HCT116 (cell line): ENCODE results near the gene DIPK1B. TPM values are rescaled to one million over a fixed set of nuclear protein-coding genes. Genes with fewer than 3 reads are reported as not detected.

Source experiments
- ATAC-seq: fragments of 200-7000 bp; cut with Tn5 transposase; 2 replicates; pipeline ENCODE4 v1.9.1; 2020; ENCODE audit warnings: mild to moderate bottlenecking, moderate library complexity
- BruUV-seq: library from RNA; stranded (reverse); fragments of 400-500 nt; replicated peaks from 2 replicates; lab custom pipeline; 2021; lab: Mats Ljungman, UMichigan
- CTCF ChIA-PET: fragments of 300-600 bp; sonication (Branson Sonifier 250); formaldehyde crosslinking; loops from one replicate; lab custom pipeline; 2021; ENCODE audit warnings: antibody characterized with exemption; lab: Charles Lee
- POLR2A ChIA-PET: fragments of 300-600, 350-600 bp; sonication (Branson Sonifier 250); formaldehyde crosslinking; loops from one replicate; lab custom pipeline; 2021; ENCODE audit warnings: antibody characterized with exemption; lab: Charles Lee
- RAD21 ChIA-PET, 2 experiments: fragments of 300-600 bp; sonication (Branson Sonifier 250); formaldehyde crosslinking; loops; one replicate each; lab custom pipeline; 2023; ENCODE audit warnings: low total read pairs in 2 of 2; ENCODE audit not compliant: uncharacterized antibody in 2 of 2, unreplicated experiment in 2 of 2, low non-redundant PET in 1 of 2; lab: Charles Lee
- DNase-seq: peaks from one replicate; pipeline ENCODE4 v3.0.0-alpha.2; 2010; ENCODE audit warnings: low read depth, low spot score
- H2AFZ ChIP-seq: fragments of 200-600 bp; shearing (Covaris generic), sonication (generic); 2 replicates; pipeline ENCODE4 v1.6.1; 2017; ENCODE audit warnings: low read depth, mixed run types, mixed read lengths, antibody characterized with exemption, low read length; ENCODE audit not compliant: poor library complexity, severe bottlenecking
- H3K27ac ChIP-seq: 2 replicates; pipeline ENCODE4 v1.5.1; 2012; ENCODE audit warnings: low read depth, low read length
- H3K27me3 ChIP-seq: fragments of 200-600 bp; sonication (generic); 2 replicates; pipeline ENCODE4 v1.6.1; 2016; ENCODE audit warnings: mixed run types, low read length, mixed read lengths; ENCODE audit not compliant: insufficient read depth
- H3K36me3 ChIP-seq, 2 experiments: fragments of 200-500 bp in 1 of 2; fragments of 200-600 bp in 1 of 2; sonication (Bioruptor generic) in 1 of 2; sonication (generic) in 1 of 2; 2 replicates each; pipeline versions ENCODE4 v1.5.1 to v1.6.1; 2014 to 2016; ENCODE audit warnings: low read length in 2 of 2, inconsistent platforms in 1 of 2, mixed read lengths in 1 of 2, mixed run types in 1 of 2; ENCODE audit not compliant: insufficient read depth in 2 of 2, control insufficient read depth in 1 of 2
- H3K4me1 ChIP-seq, 2 experiments: fragments of 200-600 bp in 1 of 2; sonication (generic) in 1 of 2; 2 replicates each; pipeline versions ENCODE4 v1.5.1 to v1.6.1; 2012 to 2017; ENCODE audit warnings: low read length in 2 of 2, inconsistent platforms in 1 of 2, mild to moderate bottlenecking in 1 of 2, mixed read lengths in 1 of 2, mixed run types in 1 of 2, moderate library complexity in 1 of 2; ENCODE audit not compliant: insufficient read depth in 2 of 2, control insufficient read depth in 1 of 2
- H3K4me2 ChIP-seq: fragments of 200-600 bp; sonication (generic); 2 replicates; pipeline ENCODE4 v1.6.1; 2017; ENCODE audit warnings: mixed run types, low read length, mixed read lengths
- H3K4me3 ChIP-seq, 2 experiments: fragments of 200-600 bp in 1 of 2; sonication (generic) in 1 of 2; replicated peaks in 1 of 2; 2 replicates each; pipeline ENCODE4 v1.5.1; 2011 to 2016; ENCODE audit warnings: low read length in 2 of 2, control low read depth in 1 of 2, low read depth in 1 of 2, mild to moderate bottlenecking in 1 of 2, mixed read lengths in 1 of 2, mixed run types in 1 of 2
- H3K79me2 ChIP-seq: fragments of 200-600 bp; sonication (generic); 2 replicates; pipeline ENCODE4 v1.6.1; 2017; ENCODE audit warnings: mild to moderate bottlenecking, mixed run types, low read length, moderate library complexity, mixed read lengths; ENCODE audit not compliant: insufficient read depth
- H3K9ac ChIP-seq: fragments of 200-600 bp; sonication (generic); 2 replicates; pipeline ENCODE4 v1.6.1; 2016; ENCODE audit warnings: low read length, mixed read lengths
- H3K9me2 ChIP-seq: fragments of 200-600 bp; sonication (generic), shearing (Covaris generic); 2 replicates; pipeline ENCODE4 v1.6.1; 2017; ENCODE audit warnings: mixed run types, mild to moderate bottlenecking, moderate library complexity; ENCODE audit not compliant: insufficient read depth
- H3K9me3 ChIP-seq, 2 experiments: fragments of 200-500 bp in 1 of 2; fragments of 200-600 bp in 1 of 2; sonication (Bioruptor generic) in 1 of 2; sonication (generic) in 1 of 2; 2 replicates each; pipeline ENCODE4 v1.6.1; 2014 to 2017; ENCODE audit warnings: low read length in 2 of 2, mixed read lengths in 2 of 2, inconsistent platforms in 1 of 2, low read depth in 1 of 2, mild to moderate bottlenecking in 1 of 2, mixed run types in 1 of 2, moderate library complexity in 1 of 2; ENCODE audit not compliant: control insufficient read depth in 1 of 2, insufficient read depth in 1 of 2
- H4K20me1 ChIP-seq: fragments of 200-600 bp; sonication (generic), shearing (Covaris generic); 2 replicates; pipeline ENCODE4 v1.6.1; 2017; ENCODE audit warnings: mixed run types, mild to moderate bottlenecking, moderate library complexity; ENCODE audit not compliant: insufficient read depth
- CEBPB ChIP-seq: IDR thresholded peaks from 2 replicates; pipeline ENCODE4 v1.6.1; 2012; ENCODE audit warnings: low read depth
- EGR1 ChIP-seq: IDR thresholded peaks from 2 replicates; pipeline ENCODE4 v1.6.1; 2012; ENCODE audit warnings: low read depth
- EZH2 ChIP-seq: fragments of 200-600 bp; sonication (generic); IDR thresholded peaks from 2 replicates; pipeline ENCODE4 v1.6.1; 2017; ENCODE audit warnings: antibody characterized with exemption, mixed run types
- JUND ChIP-seq: IDR thresholded peaks from 2 replicates; pipeline ENCODE4 v1.6.1; 2012
- POLR2A ChIP-seq: IDR thresholded peaks from 2 replicates; pipeline ENCODE4 v1.7.0; 2011; ENCODE audit warnings: borderline replicate concordance; ENCODE audit not compliant: insufficient read depth, insufficient read length; ENCODE audit errors: extremely low read depth
- POLR2AphosphoS5 ChIP-seq: IDR thresholded peaks from 2 replicates; pipeline ENCODE4 v1.6.1; 2011; ENCODE audit warnings: mild to moderate bottlenecking, low read depth, low read length, moderate library complexity
- SIN3A ChIP-seq: IDR thresholded peaks from 2 replicates; pipeline ENCODE4 v1.6.1; 2012; ENCODE audit warnings: low read depth
- SP1 ChIP-seq: IDR thresholded peaks from 2 replicates; pipeline ENCODE4 v1.6.1; 2012; ENCODE audit warnings: low read depth
- SRF ChIP-seq: IDR thresholded peaks from 2 replicates; pipeline ENCODE4 v1.6.1; 2012; ENCODE audit warnings: low read depth
- YY1 ChIP-seq: IDR thresholded peaks from 2 replicates; pipeline ENCODE4 v1.6.1; 2011; ENCODE audit warnings: low read length, low read depth, moderate library complexity, mild to moderate bottlenecking; ENCODE audit not compliant: insufficient replicate concordance; ENCODE audit errors: extremely low read depth
- ZFX ChIP-seq: fragments of 450-650 bp; IDR thresholded peaks from 2 replicates; pipeline ENCODE4 v1.6.1; 2017
- ZNF274 ChIP-seq: fragments of 200-500 bp; sonication (Bioruptor generic); IDR thresholded peaks from 2 replicates; pipeline ENCODE4 v1.6.1; 2014; ENCODE audit warnings: mild to moderate bottlenecking, low read depth, low read length, inconsistent platforms
- intact Hi-C: fragments of 100-400 bp; cut with micrococcal nuclease; formaldehyde crosslinking; loops from 2 replicates; pipeline ENCODE4 v1.10.0; 2022
- total RNA-seq: library from RNA; stranded (reverse); gene quantifications from one replicate; pipeline ENCODE4 v1.2.1, GENCODE V29; 2021; ENCODE audit not compliant: unreplicated experiment
- TF ChIP-seq, protein P1 (sequence below): IDR thresholded peaks from 2 replicates; pipeline ENCODE4 v1.6.1; 2012; ENCODE audit warnings: low read depth
- TF ChIP-seq, protein P2 (sequence below): IDR thresholded peaks from 2 replicates; pipeline ENCODE4 v1.6.1; 2012
- TF ChIP-seq, protein P3 (sequence below): IDR thresholded peaks from 2 replicates; pipeline ENCODE4 v1.6.1; 2012
- TF ChIP-seq, protein P4 (sequence below), 3 experiments: fragments of 200-600 bp in 1 of 3; sonication (generic) in 1 of 3; IDR thresholded peaks in 2 of 3; conservative IDR thresholded peaks in 1 of 3; 2 replicates each; pipeline ENCODE4 v1.5.1; 2012 to 2017; ENCODE audit warnings: low read depth in 2 of 3, low read length in 2 of 3, antibody characterized with exemption in 1 of 3, borderline replicate concordance in 1 of 3, control low read depth in 1 of 3, mild to moderate bottlenecking in 1 of 3, mixed read lengths in 1 of 3, mixed run types in 1 of 3, moderate library complexity in 1 of 3; ENCODE audit not compliant: insufficient read depth in 1 of 3
- TF ChIP-seq, protein P5 (sequence below): IDR thresholded peaks from 2 replicates; pipeline ENCODE4 v1.6.1; 2011; ENCODE audit warnings: mild to moderate bottlenecking, low read length, moderate library complexity; ENCODE audit not compliant: insufficient replicate concordance; ENCODE audit errors: extremely low read depth

Gene DIPK1B
- total RNA-seq, 1 experiment from 2014 or later: 15.6 TPM

DNA sequence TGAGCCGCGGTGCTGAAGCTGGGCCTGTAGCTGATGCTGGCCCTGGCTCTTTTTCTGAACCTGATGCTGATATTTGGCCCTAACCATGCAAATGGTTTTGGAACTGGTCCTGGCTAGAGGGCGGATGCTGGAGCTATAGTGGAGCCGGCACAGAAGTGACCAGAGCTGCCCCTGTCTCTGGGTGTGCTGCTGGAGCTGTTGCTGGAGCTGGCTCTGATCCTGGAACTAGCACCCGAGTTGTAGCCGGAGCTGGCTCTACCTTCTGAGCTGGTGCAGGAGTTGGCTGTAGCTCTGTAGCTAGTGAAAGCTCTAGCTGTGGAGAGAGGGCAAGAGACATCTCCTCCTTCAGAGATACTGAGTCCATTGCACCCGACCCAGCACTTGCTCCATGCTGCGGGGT, 17.6 kb downstream of the DIPK1B start:
- H4K20me1 ChIP-seq: peaks cover 19% of the 10 kb centered on the region; the same call in 1 of the 2 replicates
- BruUV-seq: TSS peak; percentile 52
- no peak for ATAC-seq
- no peaks in the 10 kb centered on the region for H3K27me3 ChIP-seq
- CTCF ChIA-PET: interaction anchor here (1.1 to 1.4 kb wide), 3 partner anchors 16 to 61 kb away, joined by 3 read pairs; partner anchors contain the start of gene TMEM141
- no peaks in the 10 kb centered on the region for H3K9me2 ChIP-seq
- H3K36me3 ChIP-seq: peaks cover 6 to 28% of the 10 kb centered on the region in 2 experiments; a peak in 3 of 4 replicates
- H3K79me2 ChIP-seq: peaks cover 45% of the 10 kb centered on the region
- no peak for DNase-seq
- H3K4me1 ChIP-seq: peaks cover 13 to 34% of the 10 kb centered on the region in 2 experiments
- POLR2A ChIA-PET: interaction anchor here (0.9 to 1.1 kb wide), 3 partner anchors 19 to 49 kb away, joined by 3 to 4 read pairs (median 4); no protein-coding TSS in a partner anchor
- H3K27ac ChIP-seq: peak overlapping the region; percentile 97; the same call in 1 of the 2 replicates
- no peak overlapping the region for H3K9ac ChIP-seq
- no peak overlapping the region for H3K4me3 ChIP-seq
- intact Hi-C loops: loop anchor here (1.0 kb wide), 1 partner anchor 35 kb away; no protein-coding TSS in a partner anchor
- TF ChIP-seq JUND (no peak), SRF (no peak), ZNF274 (no peak), ZFX (no peak), EZH2 (no peak), EGR1 (no peak), SIN3A (no peak), YY1 (no peak), POLR2A (no peak), SP1 (no peak), CEBPB (no peak), POLR2AphosphoS5 (no peak)
- TF ChIP-seq, protein P1, sequence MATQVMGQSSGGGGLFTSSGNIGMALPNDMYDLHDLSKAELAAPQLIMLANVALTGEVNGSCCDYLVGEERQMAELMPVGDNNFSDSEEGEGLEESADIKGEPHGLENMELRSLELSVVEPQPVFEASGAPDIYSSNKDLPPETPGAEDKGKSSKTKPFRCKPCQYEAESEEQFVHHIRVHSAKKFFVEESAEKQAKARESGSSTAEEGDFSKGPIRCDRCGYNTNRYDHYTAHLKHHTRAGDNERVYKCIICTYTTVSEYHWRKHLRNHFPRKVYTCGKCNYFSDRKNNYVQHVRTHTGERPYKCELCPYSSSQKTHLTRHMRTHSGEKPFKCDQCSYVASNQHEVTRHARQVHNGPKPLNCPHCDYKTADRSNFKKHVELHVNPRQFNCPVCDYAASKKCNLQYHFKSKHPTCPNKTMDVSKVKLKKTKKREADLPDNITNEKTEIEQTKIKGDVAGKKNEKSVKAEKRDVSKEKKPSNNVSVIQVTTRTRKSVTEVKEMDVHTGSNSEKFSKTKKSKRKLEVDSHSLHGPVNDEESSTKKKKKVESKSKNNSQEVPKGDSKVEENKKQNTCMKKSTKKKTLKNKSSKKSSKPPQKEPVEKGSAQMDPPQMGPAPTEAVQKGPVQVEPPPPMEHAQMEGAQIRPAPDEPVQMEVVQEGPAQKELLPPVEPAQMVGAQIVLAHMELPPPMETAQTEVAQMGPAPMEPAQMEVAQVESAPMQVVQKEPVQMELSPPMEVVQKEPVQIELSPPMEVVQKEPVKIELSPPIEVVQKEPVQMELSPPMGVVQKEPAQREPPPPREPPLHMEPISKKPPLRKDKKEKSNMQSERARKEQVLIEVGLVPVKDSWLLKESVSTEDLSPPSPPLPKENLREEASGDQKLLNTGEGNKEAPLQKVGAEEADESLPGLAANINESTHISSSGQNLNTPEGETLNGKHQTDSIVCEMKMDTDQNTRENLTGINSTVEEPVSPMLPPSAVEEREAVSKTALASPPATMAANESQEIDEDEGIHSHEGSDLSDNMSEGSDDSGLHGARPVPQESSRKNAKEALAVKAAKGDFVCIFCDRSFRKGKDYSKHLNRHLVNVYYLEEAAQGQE: no peak
- TF ChIP-seq, protein P2, sequence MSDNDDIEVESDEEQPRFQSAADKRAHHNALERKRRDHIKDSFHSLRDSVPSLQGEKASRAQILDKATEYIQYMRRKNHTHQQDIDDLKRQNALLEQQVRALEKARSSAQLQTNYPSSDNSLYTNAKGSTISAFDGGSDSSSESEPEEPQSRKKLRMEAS: no peak
- TF ChIP-seq, protein P3, sequence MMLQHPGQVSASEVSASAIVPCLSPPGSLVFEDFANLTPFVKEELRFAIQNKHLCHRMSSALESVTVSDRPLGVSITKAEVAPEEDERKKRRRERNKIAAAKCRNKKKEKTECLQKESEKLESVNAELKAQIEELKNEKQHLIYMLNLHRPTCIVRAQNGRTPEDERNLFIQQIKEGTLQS: no peak
- TF ChIP-seq, protein P4, sequence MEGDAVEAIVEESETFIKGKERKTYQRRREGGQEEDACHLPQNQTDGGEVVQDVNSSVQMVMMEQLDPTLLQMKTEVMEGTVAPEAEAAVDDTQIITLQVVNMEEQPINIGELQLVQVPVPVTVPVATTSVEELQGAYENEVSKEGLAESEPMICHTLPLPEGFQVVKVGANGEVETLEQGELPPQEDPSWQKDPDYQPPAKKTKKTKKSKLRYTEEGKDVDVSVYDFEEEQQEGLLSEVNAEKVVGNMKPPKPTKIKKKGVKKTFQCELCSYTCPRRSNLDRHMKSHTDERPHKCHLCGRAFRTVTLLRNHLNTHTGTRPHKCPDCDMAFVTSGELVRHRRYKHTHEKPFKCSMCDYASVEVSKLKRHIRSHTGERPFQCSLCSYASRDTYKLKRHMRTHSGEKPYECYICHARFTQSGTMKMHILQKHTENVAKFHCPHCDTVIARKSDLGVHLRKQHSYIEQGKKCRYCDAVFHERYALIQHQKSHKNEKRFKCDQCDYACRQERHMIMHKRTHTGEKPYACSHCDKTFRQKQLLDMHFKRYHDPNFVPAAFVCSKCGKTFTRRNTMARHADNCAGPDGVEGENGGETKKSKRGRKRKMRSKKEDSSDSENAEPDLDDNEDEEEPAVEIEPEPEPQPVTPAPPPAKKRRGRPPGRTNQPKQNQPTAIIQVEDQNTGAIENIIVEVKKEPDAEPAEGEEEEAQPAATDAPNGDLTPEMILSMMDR (IDR thresholded peaks at IDR 0.05 in 2 of 3, conservative IDR thresholded peaks at IDR 0.05 in 1 of 3; ENCODE audit: borderline replicate concordance in 1 of 3, insufficient read depth in 1 of 3, low read depth in 2 of 3, low read length in 2 of 3): no peak
- TF ChIP-seq, protein P5, sequence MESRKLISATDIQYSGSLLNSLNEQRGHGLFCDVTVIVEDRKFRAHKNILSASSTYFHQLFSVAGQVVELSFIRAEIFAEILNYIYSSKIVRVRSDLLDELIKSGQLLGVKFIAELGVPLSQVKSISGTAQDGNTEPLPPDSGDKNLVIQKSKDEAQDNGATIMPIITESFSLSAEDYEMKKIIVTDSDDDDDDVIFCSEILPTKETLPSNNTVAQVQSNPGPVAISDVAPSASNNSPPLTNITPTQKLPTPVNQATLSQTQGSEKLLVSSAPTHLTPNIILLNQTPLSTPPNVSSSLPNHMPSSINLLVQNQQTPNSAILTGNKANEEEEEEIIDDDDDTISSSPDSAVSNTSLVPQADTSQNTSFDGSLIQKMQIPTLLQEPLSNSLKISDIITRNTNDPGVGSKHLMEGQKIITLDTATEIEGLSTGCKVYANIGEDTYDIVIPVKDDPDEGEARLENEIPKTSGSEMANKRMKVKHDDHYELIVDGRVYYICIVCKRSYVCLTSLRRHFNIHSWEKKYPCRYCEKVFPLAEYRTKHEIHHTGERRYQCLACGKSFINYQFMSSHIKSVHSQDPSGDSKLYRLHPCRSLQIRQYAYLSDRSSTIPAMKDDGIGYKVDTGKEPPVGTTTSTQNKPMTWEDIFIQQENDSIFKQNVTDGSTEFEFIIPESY: no peak
- H2AFZ ChIP-seq: no peak overlapping the region
- no peaks in the 10 kb centered on the region for H3K9me3 ChIP-seq
- RAD21 ChIA-PET: interaction anchor here in 1 of 2 experiments (0.9 kb wide), 1 partner anchor 36 kb away, joined by 3 read pairs; no protein-coding TSS in a partner anchor
- peak overlapping the region; percentile 95; the same call in 1 of the 2 replicates for H3K4me2 ChIP-seq
